Fibroblast of the aortic adventitia (primary cell): ENCODE measurements around the gene EHD3. TPM values are rescaled to one million over a fixed set of nuclear protein-coding genes. Genes with fewer than 3 reads are reported as not detected.

Experiments
- DNase-seq: peaks from one replicate; pipeline ENCODE4 v3.0.0-alpha.2; 2010; ENCODE audit warnings: low read depth
- H3K4me3 ChIP-seq: 2 replicates; pipeline ENCODE4 v1.5.1; 2011; ENCODE audit warnings: low read depth, mild to moderate bottlenecking, control low read depth, low read length, moderate library complexity
- total RNA-seq: library from RNA; depleted of rRNA; stranded (reverse); fragments of >200 nt; gene quantifications from 2 replicates; pipeline ENCODE4 v1.2.3, GENCODE V29; 2012; ENCODE audit warnings: low replicate concordance
- TF ChIP-seq, protein P1 (sequence below): IDR thresholded peaks from 2 replicates; pipeline ENCODE4 v1.5.1; 2011; ENCODE audit warnings: mild to moderate bottlenecking, low read length, control low read depth, inconsistent platforms; ENCODE audit not compliant: insufficient read depth

The EHD3 gene
- 10.7 and 41.2 TPM in 2 replicates for total RNA-seq

DNA sequence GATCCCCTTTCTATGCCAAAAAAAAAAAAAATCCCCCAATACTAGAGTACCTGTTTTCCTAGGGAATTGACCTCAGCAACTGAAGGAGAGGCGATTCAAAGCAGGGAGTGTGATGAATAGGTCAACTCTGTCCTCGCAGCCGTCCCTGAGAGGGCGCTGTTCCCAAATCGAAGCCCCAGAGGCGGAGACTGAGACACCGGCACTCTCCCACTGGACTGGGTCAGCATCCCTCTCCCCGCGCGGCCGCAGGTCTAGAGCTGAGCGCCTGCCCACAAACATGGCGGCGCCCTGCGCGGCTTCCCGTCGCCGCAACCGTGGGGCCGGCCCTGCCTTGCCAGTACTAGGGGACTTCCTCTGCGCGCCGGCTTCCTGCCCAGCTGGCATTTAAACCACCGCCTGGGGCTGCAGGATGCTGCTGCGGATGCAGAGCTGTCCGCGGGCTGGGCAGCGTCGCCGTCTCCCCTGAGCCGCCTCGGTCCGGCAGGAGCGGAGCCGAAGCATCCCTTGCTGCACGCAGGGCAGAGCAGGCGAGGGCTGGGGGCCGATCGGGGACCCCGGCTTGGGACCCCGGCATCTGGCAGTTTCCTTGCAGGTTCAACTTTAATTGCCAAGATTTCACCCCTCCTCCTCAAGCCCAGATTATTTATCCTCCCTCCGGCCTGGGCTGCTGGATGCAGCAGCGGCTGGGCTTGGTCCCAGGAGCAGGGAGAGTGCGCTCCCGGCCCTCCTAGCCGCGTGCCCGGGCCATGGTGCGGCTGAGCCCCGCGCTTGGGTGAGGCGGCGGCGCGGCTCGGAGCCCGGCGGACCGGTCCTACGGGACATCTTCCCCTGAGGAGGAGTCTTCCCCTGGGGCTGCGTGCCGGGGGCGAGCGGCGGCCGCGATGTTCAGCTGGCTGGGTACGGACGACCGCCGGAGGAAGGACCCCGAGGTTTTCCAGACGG is at the start of gene EHD3:
Gene EHD3 (plus strand): TSS at position 412 of the 942 bp plus-strand sequence. CDS start 470 bp downstream, at position 882.
- peak within 1 kb of the TSS; percentile 78 for H3K4me3 ChIP-seq
- DNase-seq = peak; percentile 83
- TF ChIP-seq, protein P1, sequence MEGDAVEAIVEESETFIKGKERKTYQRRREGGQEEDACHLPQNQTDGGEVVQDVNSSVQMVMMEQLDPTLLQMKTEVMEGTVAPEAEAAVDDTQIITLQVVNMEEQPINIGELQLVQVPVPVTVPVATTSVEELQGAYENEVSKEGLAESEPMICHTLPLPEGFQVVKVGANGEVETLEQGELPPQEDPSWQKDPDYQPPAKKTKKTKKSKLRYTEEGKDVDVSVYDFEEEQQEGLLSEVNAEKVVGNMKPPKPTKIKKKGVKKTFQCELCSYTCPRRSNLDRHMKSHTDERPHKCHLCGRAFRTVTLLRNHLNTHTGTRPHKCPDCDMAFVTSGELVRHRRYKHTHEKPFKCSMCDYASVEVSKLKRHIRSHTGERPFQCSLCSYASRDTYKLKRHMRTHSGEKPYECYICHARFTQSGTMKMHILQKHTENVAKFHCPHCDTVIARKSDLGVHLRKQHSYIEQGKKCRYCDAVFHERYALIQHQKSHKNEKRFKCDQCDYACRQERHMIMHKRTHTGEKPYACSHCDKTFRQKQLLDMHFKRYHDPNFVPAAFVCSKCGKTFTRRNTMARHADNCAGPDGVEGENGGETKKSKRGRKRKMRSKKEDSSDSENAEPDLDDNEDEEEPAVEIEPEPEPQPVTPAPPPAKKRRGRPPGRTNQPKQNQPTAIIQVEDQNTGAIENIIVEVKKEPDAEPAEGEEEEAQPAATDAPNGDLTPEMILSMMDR = peak; percentile 64

DNA sequence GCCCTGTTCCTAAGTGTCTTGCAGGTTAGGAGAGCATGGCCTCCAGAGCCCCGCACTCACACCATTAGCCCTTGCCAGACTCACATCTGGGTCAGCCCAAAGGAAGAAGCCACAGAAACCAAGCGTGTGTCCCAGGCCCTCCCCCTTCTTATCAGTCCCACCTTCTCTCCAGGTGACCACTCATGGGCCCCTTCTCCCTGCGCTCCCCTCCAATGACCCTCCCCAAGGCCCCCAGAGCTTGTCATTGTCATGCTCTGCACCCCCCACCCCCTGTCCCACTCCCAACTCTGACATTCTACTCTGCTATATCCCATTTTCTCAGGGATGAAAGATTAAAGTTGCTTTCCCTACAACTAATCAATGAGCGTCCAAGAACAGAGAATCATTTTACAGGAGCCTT is 46.8 kb upstream of the EHD3 start:
- no peak for DNase-seq
- TF ChIP-seq, protein P1 = no peak
- H3K4me3 ChIP-seq = no peak overlapping the region

DNA sequence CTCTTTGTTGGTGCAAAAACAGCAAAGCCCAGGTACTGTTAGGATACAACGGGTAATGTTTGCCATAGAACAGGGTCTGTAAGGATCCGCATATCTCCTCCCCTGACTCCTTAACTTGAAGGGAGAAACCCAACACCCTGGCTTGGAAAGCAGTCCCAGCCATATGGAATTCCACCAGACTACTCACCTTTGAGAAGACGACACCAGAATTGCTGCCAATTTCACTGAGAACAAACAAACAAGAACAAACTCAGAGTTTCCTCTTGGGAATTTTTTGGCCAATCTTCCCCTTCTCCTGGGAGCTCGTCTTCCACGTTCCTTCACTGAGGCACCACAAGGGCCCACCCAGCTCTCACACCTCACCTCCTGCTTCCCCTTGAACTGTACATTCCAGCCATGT is 45.8 kb upstream of the EHD3 start:
- DNase-seq = no peak
- TF ChIP-seq, protein P1 = no peak
- H3K4me3 ChIP-seq = no peak overlapping the region

DNA sequence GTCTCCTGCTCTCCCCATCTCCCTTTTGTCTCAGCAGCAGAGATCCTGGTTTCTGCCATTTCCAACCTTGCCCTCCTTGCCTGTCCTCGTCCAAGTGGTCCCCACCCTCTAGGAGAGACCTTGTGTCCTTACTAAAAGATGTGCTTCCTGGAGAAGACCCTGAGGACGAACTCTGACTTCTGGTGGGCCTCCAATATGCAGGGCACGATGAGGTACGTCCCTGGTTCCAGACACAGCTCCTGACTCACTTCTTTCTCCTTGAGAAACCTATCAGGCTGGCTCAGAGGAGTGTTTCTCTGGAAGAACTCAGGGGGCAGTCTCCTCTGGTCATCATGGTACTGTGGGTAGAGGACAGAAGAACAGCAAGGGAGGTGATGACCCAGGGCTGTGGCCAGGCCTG is 44.8 kb upstream of the EHD3 start:
- TF ChIP-seq, protein P1 = no peak

DNA sequence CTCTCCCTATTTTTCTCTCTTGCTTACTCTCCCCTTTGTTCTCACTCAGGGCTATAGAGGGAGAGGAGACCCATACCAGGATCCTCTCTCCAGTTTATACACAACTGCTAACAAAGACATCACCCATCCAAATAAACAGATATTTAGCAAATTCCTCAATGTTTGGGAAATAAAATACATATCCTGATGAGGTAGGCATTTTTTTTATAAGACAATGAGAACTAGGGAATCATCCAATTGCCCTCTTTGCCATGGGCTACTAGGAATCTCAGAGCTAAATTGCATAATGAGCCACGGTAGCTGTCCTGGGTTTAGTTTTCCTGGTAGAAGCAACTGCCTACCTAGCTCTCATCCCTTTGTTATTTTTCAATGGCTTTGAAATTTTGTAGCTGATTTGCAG is 43.8 kb upstream of the EHD3 start:
- TF ChIP-seq, protein P1 = no peak
- no peak overlapping the region for H3K4me3 ChIP-seq
- DNase-seq = no peak

More for the DNA sequence above, 44.8 kb upstream of the EHD3 start:
- DNase-seq = no peak
- H3K4me3 ChIP-seq = no peak overlapping the region

DNA sequence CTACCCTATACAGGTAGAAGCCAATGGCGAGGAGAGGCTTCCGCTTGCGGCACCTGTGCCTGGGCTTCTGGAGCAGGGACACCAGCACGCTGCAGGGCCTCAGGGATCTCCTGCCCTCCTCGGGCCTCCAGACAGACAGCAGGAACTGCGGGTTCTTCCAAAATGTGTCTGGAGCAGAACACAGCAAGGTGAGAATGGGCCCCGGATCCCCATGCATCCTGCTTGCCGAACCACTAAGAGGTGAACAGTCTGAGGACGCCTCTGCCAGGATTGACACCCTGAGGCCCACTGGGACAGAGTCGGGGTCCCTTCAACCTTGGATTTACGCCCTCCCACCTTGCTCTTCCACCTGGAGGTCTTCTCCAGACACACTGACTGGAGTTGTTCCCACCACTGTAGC is 42.0 kb upstream of the EHD3 start:
- H3K4me3 ChIP-seq = no peak overlapping the region
- TF ChIP-seq, protein P1 = no peak
- DNase-seq = no peak
